Fibroblast of the conjunctiva (primary cell): ENCODE results near the gene UNG.

Source experiments
- DNase-seq: peaks from one replicate; pipeline ENCODE4 v3.0.0-alpha.2; 2010; ENCODE audit warnings: low read depth

Gene UNG

DNA sequence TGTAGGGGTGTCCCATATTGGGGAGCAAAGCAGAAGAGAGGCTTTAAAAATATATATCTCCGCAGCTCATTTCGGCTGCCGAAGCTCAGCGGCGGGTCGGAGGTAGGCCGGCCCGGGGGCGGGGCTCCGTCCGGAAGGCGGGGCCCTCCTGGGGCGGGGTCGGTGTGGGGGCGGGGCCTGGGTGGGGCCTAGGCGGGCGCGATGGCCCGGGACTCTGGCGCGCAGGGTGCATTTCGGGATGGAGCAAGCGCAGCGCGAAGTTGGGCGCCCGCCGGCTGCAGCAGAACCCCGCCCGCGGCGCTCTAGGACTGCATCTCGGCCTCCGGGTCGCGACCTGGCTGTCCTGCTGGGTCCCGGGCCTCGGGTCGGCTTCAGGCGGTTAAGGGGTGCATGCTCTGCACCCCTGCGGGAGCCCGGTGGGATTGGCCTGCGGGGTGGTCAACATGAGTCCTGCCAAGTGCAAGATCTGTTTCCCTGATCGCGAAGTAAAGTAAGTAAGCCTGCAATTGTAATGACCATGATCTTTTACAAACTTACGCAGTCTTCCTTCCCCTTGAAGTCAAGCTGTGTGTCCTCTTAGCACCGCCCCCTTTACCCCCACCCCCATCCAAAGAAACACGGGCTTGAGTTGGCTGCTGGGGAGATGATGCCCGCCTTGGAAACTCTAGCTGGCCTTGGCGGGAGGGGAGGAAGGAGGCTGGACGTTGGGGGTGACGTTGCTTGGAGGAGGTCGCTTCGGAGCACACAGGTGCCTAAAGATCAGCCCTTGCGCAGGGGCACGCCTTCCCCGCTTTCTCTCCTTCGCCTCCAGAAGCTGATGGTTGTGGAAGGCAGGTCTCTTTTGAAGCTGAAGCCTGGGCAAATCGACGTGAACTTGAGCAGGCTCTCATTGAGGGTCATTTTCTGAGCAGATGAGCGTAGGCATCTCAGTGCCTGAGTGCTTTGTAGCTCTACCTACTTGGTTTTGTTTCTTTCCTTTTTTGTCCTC lies 57.3 kb downstream of the UNG start:
- DNase-seq, result peak; percentile 61

GRCh38 chr12:109156036-109156435 lies 58.6 kb downstream of the UNG start:
- DNase-seq, result no peak

DNA sequence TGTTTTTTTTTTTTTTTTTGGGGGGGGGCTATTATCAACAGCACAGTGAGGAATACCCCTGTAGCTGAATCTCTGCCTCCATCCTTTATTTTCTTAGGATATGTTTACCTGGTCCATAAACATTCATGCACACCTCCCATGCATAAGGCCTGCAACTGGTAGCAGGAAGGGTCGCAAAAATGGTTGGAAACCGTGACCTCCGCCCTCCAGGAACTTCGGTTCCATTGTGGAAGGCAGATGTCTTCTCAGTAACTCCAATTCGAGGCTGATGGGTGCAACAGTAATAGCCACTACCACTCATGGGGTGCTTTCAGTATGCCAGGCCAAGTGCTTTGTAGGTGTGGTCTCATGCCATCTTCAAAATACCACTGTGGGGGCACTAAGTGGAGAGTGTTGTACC lies 59.2 kb downstream of the UNG start:
- no peak for DNase-seq

DNA sequence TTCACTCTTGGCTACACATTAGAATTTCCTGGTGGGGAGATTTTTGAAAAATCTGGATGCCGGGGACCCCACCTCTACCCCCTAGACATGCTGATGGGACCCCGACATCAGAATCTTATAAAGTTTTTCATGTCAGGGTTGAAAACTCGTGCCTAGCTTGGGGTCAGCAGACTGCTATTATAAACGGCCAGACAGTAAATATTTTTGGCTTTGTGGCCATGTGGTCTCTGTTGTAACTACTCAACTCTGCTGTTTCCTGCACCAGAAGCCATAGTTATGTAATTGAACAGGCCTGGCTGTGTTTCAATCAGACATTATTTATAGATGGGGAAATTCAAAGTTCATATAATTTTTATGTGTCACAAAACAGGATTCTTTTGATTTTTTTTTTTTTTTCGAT lies 60.6 kb downstream of the UNG start:
- DNase-seq, result no peak

DNA sequence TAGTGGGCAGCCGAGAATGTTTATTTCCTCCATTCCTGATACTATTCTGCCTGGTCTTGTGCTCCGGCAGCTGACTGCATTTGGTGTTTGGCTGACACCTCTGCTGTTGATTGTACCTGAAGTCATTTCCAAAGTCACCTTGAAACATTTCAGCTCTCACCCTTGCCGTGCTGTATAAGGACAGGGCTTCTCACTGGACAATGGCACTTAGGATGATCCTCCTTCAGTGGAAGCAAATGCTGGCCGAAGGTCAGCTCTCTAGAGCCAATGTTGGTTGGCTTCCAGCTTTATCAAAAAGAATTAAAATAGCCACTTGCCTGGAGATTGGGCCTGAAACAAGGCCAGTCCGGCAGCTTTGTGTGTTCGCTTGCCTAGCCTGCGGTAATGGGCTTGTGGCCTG lies 63.0 kb downstream of the UNG start:
- no peak for DNase-seq
